Measurements from ENCODE around the gene ACSS1. TPM values are rescaled to one million over a fixed set of nuclear protein-coding genes. Genes with fewer than 3 reads are reported as not detected.

The ACSS1 gene
- total RNA-seq, 2 donors from 2014 or later: 73.8 to 83.8 TPM

DNA sequence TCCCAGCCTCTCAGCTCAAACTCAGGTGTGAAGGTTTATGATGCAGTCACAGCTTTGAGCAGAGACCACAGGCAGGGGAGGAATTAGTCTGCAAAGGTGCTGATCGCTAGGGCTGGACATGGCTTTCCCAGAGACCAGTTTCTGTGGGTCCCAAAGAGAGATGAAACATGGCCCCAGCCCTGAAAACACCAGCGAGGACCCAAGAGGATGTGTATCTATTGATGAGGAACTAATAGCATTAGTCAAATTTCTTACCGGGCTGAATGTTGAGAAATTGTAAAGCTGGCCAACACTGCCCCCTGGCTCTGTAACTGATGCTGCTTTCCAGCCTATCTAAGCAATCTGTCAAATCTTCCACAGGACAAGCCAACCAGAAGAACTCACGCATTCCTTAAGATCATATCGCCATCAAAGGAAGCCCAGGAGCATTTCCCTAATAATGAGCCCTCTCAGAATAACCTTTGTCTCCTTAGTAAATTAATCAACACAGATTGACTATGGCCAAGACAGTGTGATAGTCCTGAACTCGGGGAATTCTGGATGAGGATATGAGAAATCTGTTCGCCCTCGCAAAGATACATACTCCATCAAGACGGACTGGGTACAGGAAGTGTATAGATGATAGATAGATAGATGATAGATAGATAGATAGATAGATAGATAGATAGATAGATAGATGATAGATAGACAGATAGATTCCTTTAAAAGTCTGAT lies 7.8 kb upstream of the ACSS1 start:
- H3K27me3 ChIP-seq: no peaks in the 10 kb centered on the region
- peaks cover 32% of the 10 kb centered on the region for H3K4me1 ChIP-seq
- DNase-seq (peak; percentile 64 to 76 (median 72)), ATAC-seq (peak; percentile 55)
- no peak overlapping the region for H3K4me3 ChIP-seq
- WGBS, 2 donors: 9 to 14% methylated on average over 9 of the region's 9 CpGs
- no peaks in the 10 kb centered on the region for H3K36me3 ChIP-seq (replicated peaks in 1 of 2; ENCODE audit: insufficient read depth in 1 of 2, low read depth in 2 of 2)
- peak overlapping the region in 1 of 4 donors; percentile 18 for H3K27ac ChIP-seq
- no peak for TF ChIP-seq POLR2A (IDR thresholded peaks at IDR 0.05)
- TF ChIP-seq, protein P1, sequence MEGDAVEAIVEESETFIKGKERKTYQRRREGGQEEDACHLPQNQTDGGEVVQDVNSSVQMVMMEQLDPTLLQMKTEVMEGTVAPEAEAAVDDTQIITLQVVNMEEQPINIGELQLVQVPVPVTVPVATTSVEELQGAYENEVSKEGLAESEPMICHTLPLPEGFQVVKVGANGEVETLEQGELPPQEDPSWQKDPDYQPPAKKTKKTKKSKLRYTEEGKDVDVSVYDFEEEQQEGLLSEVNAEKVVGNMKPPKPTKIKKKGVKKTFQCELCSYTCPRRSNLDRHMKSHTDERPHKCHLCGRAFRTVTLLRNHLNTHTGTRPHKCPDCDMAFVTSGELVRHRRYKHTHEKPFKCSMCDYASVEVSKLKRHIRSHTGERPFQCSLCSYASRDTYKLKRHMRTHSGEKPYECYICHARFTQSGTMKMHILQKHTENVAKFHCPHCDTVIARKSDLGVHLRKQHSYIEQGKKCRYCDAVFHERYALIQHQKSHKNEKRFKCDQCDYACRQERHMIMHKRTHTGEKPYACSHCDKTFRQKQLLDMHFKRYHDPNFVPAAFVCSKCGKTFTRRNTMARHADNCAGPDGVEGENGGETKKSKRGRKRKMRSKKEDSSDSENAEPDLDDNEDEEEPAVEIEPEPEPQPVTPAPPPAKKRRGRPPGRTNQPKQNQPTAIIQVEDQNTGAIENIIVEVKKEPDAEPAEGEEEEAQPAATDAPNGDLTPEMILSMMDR (IDR thresholded peaks at IDR 0.05): peak; percentile 50 to 92 (median 88)
- H3K9me3 ChIP-seq: no peaks in the 10 kb centered on the region
- intact Hi-C loops (cut with DNase I): no loop called here

DNA sequence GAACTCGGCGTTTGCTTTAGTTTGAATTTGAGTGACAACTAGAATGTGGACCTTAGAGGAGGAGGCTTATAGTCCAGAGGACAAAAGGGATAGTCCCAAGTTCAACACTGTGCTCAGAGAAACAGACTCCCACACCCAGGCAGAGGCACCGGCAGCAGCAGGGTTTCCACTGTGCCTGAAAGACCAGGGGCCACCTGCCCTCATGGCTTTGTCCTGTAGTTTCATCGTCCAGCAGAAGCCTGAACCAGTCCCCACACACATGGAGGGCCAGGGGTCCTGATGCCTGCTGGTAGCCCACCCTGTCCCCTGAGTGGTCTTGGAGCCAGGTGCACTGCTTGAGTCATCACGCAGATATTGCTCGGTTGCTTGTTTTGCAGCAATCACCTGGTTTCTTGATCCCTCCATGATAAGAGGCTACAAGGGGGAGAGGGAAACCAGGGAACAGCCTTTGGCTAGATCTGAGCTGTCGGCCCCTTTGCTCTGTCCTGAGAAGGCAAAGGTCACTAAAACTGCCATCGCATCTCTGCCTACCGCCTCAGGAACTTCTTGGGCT lies 7.2 kb upstream of the ACSS1 start:
- WGBS, 2 donors: 46 to 57% methylated on average over 9 of the region's 9 CpGs
- H3K4me3 ChIP-seq: no peak overlapping the region
- intact Hi-C loops (cut with DNase I): no loop called here
- no peaks in the 10 kb centered on the region for H3K27me3 ChIP-seq
- peaks cover 38% of the 10 kb centered on the region for H3K4me1 ChIP-seq
- no peak overlapping the region for H3K27ac ChIP-seq
- DNase-seq: peak in 1 of 4 donors; percentile 10
- no peaks in the 10 kb centered on the region for H3K36me3 ChIP-seq (replicated peaks in 1 of 2; ENCODE audit: insufficient read depth in 1 of 2, low read depth in 2 of 2)
- H3K9me3 ChIP-seq: no peaks in the 10 kb centered on the region
- ATAC-seq: no peak
- TF ChIP-seq, protein P1 (IDR thresholded peaks at IDR 0.05): no peak
- TF ChIP-seq POLR2A (IDR thresholded peaks at IDR 0.05): no peak

DNA sequence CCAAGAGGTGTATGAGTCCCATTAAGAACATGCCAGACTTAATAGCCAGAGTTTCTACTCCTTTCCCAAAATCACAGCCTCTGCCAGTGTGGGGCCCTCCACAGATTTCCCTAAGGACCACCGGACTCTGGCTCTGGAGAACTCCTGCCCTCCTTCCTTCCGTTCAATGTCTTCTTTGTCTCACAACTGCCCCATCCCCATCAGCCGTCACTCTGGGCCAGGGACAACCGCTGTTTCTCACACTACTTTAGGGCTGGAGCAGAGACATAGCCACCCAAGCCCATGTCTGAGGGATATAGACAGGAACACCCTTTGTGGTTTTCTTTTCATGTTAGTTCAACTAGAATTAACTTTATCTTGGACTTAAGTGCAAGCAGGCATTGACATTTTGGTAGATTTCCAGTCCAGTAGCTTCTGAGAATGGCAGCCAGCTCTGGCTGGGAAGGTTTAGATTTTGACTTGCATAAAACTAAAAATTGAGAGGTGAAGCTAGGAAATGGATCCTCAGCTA lies 6.7 kb upstream of the ACSS1 start:
- no peaks in the 10 kb centered on the region for H3K27me3 ChIP-seq
- intact Hi-C loops (cut with DNase I): loop anchor here (5.0 kb wide), 1 partner anchor 67 kb away; no protein-coding TSS in a partner anchor
- 94 to 99% methylated on average over 4 of the region's 4 CpGs for WGBS, 2 donors
- no peaks in the 10 kb centered on the region for H3K9me3 ChIP-seq
- H3K4me3 ChIP-seq: no peak overlapping the region
- H3K36me3 ChIP-seq (replicated peaks in 1 of 2; ENCODE audit: insufficient read depth in 1 of 2, low read depth in 2 of 2): no peaks in the 10 kb centered on the region
- no peak overlapping the region for H3K27ac ChIP-seq
- DNase-seq: peak in 1 of 4 donors; percentile 6
- no peak for TF ChIP-seq POLR2A (IDR thresholded peaks at IDR 0.05)
- TF ChIP-seq, protein P1 (IDR thresholded peaks at IDR 0.05): no peak
- ATAC-seq: no peak
- peaks cover 43% of the 10 kb centered on the region for H3K4me1 ChIP-seq

DNA sequence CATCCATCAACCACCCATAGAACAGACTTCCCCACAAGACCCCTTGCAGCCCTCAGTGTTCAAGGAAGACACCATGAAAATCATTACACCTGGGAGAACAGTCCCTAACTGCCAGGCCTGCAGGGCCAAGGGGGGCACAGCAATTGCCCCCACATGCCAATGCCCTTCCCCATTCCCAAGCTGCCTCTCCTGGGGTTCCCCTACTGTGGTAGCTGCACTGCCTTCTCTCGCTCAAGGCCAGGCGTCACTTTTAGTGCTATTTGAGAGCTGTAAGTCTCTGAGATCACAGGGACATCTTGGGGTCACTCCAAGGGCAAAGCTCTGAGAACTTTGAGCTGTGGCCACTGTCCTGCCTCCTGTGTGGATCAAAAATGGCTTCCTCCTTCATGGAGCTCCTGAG lies 6.0 kb upstream of the ACSS1 start:
- peaks cover 50% of the 10 kb centered on the region for H3K4me1 ChIP-seq
- no peak overlapping the region for H3K4me3 ChIP-seq
- H3K36me3 ChIP-seq (replicated peaks in 1 of 2; ENCODE audit: insufficient read depth in 1 of 2, low read depth in 2 of 2): no peaks in the 10 kb centered on the region
- intact Hi-C loops (cut with DNase I): loop anchor here (5.0 kb wide), 1 partner anchor 67 kb away; no protein-coding TSS in a partner anchor
- H3K27ac ChIP-seq: no peak overlapping the region
- no peaks in the 10 kb centered on the region for H3K27me3 ChIP-seq
- 92 to 97% methylated on average over 2 of the region's 2 CpGs for WGBS, 2 donors
- no peaks in the 10 kb centered on the region for H3K9me3 ChIP-seq
- TF ChIP-seq, protein P1 (IDR thresholded peaks at IDR 0.05): no peak
- no peak for TF ChIP-seq POLR2A (IDR thresholded peaks at IDR 0.05)
- ATAC-seq: no peak
- DNase-seq: peak in 1 of 4 donors; percentile 9

All from body of pancreas (tissue), 4 donors.